PC-9 (cell line): Measurements from ENCODE around the gene DGLUCY.

ENCODE experiments used
- CTCF ChIP-seq: fragments of 200-600 bp; sonication (generic); conservative IDR thresholded peaks from 2 replicates; pipeline ENCODE4 v1.6.1; 2017; ENCODE audit warnings: mixed run types, antibody characterized with exemption, mild to moderate bottlenecking, moderate library complexity
- EZH2 ChIP-seq: fragments of 200-600 bp; sonication (generic); IDR thresholded peaks from 2 replicates; pipeline ENCODE4 v1.8.0; 2017; ENCODE audit warnings: antibody characterized with exemption, low read depth

GRCh38 chr14:91116913-91117588 is 3.2 kb downstream of the DGLUCY start:
- no peak for TF ChIP-seq CTCF
- no peak for TF ChIP-seq EZH2
